ENCODE results near the gene MAP3K9.

Gene MAP3K9

GRCh38 chr14:70788898-70789297 is 20.4 kb downstream of the MAP3K9 start:
- no peak for DNase-seq (ENCODE audit: low read depth in 2 of 3, low spot score in 1 of 3)

DNA sequence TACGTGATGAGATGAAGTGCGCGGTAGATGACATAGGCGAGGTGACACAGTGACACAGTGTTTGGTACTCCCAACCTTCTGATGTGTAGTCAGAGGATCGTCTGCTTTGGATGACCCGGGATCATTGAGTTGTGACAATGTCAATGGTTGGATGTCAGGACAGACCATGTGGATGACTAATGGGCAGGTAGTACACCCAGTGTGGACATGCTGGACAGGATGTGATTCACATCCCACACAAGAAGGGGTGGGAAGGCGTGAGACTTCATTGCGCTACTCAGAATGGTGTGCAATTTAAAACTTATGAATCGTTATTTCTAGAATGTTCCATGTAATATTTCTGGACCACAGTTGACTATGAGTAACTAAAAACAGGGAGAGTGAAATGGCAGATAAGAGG is 23.8 kb downstream of the MAP3K9 start:
- DNase-seq (ENCODE audit: low read depth in 2 of 3, low spot score in 1 of 3) = no peak

GRCh38 chr14:70784886-70785285 is 24.4 kb downstream of the MAP3K9 start:
- DNase-seq (ENCODE audit: low read depth in 2 of 3, low spot score in 1 of 3) = no peak

DNA sequence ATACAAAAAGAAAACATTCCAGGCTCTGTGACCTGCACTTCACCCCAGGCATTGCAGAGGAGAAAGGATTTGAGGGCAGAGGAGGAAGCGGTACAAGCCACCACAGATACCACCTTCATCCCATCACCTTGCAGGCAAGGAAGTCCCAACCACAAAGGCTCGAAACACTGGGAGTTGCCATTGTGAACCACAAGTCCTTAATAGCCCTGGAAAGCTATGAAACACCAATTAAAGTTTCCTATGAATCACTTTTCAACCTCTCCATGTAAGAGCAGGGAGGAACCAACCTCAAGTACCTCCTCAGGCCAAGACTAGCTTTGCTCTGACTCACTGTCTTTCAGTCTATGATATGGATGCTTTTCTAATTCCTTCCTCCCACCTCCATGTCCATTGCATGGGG is 27.0 kb downstream of the MAP3K9 start:
- DNase-seq (ENCODE audit: low read depth in 2 of 3, low spot score in 1 of 3) = peak in 2 of 3 donors; percentile 3 to 15

DNA sequence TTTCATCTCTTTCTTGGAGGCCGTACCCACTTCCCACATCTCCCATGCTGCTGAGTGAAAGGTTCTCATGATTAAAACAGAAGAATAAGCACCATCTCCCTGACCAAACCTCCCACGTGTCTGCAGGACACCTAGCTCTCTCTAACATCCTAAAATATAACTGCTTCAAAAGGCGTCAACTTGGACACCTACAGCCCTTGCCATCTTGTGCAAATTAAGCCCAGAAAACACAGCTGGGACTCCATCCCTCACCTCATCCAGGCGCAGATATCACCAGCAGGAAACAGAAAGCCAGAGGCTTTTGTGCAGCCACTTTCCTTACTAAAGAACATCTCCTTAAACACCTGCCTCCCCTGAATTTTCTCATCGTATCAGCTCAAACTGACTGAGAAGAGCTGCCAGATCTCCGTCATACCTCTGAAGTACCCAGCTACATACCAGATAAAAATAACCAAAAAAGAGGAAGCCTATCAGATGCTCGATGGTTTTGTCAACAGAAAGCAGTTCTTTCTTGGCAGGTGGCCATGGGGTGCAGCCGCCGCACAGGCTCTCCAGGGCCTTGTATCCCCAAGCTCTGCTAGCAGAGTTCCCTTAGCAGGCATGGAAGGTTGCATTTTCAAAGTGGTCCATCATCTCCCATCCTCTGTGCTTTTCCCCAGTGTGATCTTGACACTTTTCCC is 28.8 kb downstream of the MAP3K9 start:
- no peak for DNase-seq (ENCODE audit: low read depth in 2 of 3, low spot score in 1 of 3)

DNA sequence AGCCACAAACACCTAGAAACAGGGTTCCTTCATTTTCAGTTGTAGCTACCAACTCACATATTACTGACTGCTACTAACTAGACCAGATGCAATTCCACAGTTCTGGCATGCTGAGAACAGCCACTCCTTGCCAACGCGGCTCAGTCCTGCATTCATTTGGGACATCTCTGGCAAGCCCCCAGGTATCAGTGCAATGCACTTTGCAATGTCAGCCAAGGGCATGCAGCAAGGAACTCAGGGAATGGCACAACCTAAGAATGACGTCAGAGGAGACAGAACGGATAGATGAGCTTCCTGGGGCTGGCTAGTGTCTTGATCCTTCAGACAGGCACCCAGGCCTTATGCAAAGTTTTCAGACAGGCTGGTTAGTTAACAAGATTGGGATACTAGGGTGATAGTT is 29.6 kb downstream of the MAP3K9 start:
- DNase-seq (ENCODE audit: low read depth in 2 of 3, low spot score in 1 of 3) = no peak

- no peak for DNase-seq (ENCODE audit: low read depth in 2 of 3, low spot score in 1 of 3)
Observed at GRCh38 chr14:70776197-70776596, 33.1 kb downstream of the MAP3K9 start.

DNA sequence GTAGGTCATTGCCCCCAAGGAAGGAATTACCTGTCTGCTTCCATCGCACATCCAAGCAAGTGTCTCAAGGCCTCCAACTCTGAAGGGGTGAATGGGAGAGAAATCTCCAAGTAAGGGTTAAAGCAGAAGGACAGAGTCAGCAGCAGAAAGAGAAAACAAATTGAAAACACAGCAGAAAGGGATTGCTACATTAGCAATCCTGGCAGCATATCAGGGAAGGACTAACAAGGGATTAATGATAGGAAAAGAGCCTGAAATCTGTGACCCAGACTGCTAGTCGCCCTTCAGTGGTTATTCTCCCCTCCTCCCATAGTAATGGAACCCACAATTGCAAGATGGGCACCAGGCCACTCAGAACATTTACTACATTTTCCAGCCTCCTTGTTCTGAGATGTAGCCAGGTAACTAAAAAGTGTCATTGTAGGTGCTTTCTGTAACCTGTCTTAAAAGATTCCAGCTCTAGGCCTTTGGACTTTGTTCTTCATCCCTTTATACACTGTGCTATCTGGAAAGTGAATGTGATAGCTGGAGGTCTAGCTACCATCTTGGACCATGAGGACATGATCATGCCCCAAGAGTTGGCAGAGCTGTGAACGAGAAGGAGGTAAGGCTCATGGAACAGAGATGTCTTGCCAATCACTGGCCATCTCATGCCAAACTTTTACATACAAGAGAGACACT is 36.0 kb downstream of the MAP3K9 start:
- DNase-seq (ENCODE audit: low read depth in 2 of 3, low spot score in 1 of 3) = no peak

- no peak for DNase-seq (ENCODE audit: low read depth in 2 of 3, low spot score in 1 of 3)
Observed at GRCh38 chr14:70771781-70772212, 37.5 kb downstream of the MAP3K9 start.

DNA sequence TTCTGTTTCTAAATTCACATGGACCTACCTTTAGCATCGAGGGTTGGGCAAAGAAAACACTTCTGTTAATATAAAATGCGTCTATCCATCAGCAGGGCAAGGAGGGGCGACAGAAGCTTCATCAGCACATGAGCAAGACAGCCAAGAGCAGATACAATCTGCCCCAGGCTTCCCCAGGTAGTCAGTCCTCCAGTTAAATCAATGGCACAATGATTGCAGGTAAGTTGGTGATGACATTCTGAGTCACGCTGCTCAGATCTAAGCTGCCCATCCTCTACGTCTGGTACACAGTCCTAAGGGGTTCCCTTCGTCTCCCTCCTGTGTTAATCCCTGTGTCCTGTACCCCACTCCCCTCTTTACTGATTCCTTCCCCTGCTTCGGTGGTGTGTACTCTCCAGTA is 38.8 kb downstream of the MAP3K9 start:
- no peak for DNase-seq (ENCODE audit: low read depth in 2 of 3, low spot score in 1 of 3)

DNA sequence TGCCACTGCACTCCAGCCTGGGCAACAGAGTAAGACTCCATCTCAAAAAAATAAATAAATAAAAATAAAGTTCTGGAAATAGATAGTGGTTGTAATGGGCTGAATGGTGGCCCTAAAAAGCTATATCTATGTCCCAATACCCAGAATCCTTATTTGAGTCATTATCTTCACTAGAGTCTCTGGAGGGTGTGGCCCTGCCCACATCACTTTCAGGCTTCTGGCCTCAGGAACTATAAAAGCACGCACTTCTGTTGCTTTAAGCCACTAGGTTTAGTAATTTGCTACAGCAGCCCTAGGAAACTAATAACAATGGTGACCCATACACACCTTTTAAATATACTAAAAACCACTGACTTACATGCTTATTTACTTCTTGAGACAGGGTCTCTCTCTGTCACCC is 49.9 kb downstream of the MAP3K9 start:
- no peak for DNase-seq (ENCODE audit: low read depth in 2 of 3, low spot score in 1 of 3)

GRCh38 chr14:70755655-70756054 is 53.7 kb downstream of the MAP3K9 start:
- no peak for DNase-seq (ENCODE audit: low read depth in 2 of 3, low spot score in 1 of 3)

- DNase-seq (ENCODE audit: low read depth in 2 of 3, low spot score in 1 of 3) = no peak
Observed at GRCh38 chr14:70754991-70755390, 54.3 kb downstream of the MAP3K9 start.

DNA sequence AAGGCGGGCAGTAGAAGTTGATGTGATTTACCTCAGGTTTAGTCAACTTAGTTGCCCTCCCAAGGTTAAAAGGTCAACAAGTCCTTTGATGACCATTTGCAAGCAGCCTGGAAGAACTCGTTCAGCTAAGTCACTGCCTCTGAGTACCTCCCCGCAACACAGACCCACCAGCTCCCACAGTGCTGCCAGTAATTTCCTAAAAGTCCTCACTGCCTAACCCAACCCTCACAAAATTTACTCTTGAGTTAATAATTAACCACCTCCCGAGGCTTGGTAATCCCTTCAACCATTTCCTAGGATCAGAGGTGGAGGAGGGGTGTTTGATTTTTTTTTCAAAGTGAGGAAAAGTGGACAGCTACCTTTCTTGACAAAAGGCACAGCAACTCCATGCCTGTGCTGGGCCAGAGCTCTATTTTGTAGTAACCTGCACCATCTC is 55.8 kb downstream of the MAP3K9 start:
- DNase-seq (ENCODE audit: low read depth in 2 of 3, low spot score in 1 of 3) = no peak

GRCh38 chr14:70748422-70748821 is 60.9 kb downstream of the MAP3K9 start:
- DNase-seq (ENCODE audit: low read depth in 2 of 3, low spot score in 1 of 3) = no peak

DNA sequence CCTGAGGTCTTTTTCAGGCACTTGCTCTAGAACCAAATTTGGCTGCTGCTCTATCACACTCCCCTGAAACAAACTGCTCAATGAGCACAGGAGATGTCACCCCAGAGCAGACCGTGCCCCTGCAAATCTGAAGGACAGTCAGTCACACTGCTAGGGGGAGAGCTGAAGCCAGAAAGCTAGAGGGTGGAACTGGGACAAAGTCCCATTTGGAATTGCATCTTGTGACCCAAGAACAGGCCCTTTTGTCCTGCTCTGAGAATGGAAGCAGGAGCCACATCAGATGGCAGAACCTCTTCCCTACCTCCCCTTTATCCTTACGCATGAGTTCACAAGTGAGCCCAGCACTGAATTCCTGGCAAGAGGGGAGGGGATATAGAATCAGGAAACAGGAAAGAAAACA is 64.7 kb downstream of the MAP3K9 start:
- no peak for DNase-seq (ENCODE audit: low read depth in 2 of 3, low spot score in 1 of 3)

DNA sequence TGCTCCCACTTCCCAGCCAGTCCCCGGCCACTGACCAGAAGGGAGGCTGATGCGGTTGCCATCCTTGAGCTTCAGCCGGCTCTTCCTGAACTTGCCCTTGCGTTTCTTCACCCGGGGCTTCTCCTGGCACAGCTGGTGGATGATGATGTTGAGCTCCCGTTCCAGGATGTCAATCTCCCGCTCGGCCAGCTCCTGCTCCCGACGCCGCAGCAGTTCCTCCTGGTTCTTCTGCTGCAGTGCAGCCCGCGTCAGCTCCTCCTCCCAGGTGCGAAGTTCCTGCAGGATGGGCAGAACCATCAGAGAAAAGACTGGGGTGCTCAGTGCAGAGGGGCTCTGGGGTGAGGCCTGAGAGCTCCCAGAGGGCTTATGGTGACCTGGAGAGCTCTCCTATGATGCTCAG is 67.0 kb downstream of the MAP3K9 start:
- DNase-seq (ENCODE audit: low read depth in 2 of 3, low spot score in 1 of 3) = no peak

DNA sequence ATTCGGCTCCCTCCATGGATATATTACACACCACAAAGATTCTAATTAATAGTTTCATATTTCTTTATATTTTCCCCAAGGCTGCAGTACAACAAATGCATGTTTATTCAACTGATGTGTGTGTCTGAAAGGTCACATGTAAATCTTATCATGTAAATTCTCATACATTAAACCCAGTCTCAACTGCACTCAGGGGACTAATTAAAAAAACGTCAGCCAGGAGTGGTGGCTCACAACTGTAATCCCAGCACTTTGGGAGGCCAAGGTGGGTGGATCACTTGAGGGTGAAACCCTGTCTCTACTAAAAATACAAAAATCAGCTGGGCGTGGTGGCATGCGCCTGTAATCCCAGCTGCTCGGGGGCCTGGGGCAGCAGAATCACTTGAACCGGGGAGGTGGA is 67.8 kb downstream of the MAP3K9 start:
- DNase-seq (ENCODE audit: low read depth in 2 of 3, low spot score in 1 of 3) = no peak

GRCh38 chr14:70735043-70735442 is 74.3 kb downstream of the MAP3K9 start:
- DNase-seq (ENCODE audit: low read depth in 2 of 3, low spot score in 1 of 3) = no peak

DNA sequence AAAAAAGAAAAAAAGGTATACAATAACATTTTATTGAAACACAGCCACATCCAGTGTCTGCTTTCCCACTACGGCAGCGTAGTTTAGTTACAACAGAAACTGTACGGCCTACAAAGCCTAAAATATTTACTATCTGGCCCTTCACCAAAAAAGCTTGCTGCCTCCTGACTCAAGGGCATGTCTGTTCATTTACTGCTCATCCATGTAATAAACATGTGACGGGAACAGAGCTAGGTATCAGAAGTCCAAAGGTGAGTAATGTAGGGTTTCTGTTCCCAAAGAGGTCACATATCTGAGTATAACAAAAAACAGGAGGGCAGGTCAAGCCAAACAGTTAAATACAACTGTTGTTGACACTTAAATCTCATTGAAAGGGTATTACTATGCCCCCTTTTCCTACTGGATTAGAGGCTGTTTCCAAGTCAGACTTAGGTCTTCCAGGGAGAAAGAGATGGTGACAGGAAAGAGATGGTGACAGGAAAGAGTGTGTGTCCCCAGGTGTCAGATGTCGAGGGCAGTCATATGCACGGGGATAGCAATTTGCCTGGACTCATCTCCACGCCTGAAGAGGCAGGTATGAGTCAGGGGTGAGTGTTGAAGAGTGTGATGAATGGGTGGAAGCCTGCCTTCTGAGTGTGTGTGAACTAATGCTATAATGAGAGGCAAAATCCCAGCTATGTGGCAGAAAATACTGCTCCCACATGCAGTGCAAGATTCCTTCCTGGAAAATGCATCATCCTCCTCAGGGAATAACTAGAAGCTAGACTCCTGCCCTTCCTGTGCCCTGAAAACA is 77.7 kb downstream of the MAP3K9 start:
- no peak for DNase-seq (ENCODE audit: low read depth in 2 of 3, low spot score in 1 of 3)

- no peak for DNase-seq (ENCODE audit: low read depth in 2 of 3, low spot score in 1 of 3)
Observed at GRCh38 chr14:70730393-70730792, 78.9 kb downstream of the MAP3K9 start.

Data from stimulated activated CD4-positive, alpha-beta T cell treated with anti-CD3 and anti-CD28 coated beads, Interleukin-12 subunit alpha, Interleukin-12 subunit beta, amount 100 ng/mL, for 48 hours (primary cell).